Activated T-helper 1 cell treated with Interleukin-2 at 50 U/mL for 16 hours (primary cell): Measurements from ENCODE around the gene CPA5.

Experiments
- DNase-seq: peaks from one replicate; pipeline ENCODE4 v3.0.0-alpha.2; 2020; ENCODE audit warnings: low read depth

Gene CPA5

GRCh38 chr7:130379532-130379920, 34.9 kb downstream of the CPA5 start:
- DNase-seq: no peak

- DNase-seq: no peak
Measured at GRCh38 chr7:130379921-130380860, 35.6 kb downstream of the CPA5 start, which contains the start of gene CPA1. TSS of gene CPA1 (plus strand) at chr7:130380494. CDS start at chr7:130380521, 27 bp downstream.

- no peak for DNase-seq
Measured at GRCh38 chr7:130380861-130381455, 36.3 kb downstream of the CPA5 start.

GRCh38 chr7:130381468-130382312, 37.1 kb downstream of the CPA5 start:
- no peak for DNase-seq

- DNase-seq: no peak
Measured at GRCh38 chr7:130383187-130383980, 38.8 kb downstream of the CPA5 start.

GRCh38 chr7:130384371-130384801, 39.8 kb downstream of the CPA5 start:
- DNase-seq: no peak

GRCh38 chr7:130384841-130385599, 40.4 kb downstream of the CPA5 start:
- no peak for DNase-seq

GRCh38 chr7:130385600-130386066, 41.0 kb downstream of the CPA5 start:
- no peak for DNase-seq

GRCh38 chr7:130386876-130387275, 42.3 kb downstream of the CPA5 start:
- no peak for DNase-seq

GRCh38 chr7:130387306-130387627, 42.7 kb downstream of the CPA5 start:
- DNase-seq: no peak

GRCh38 chr7:130387628-130388403, 43.2 kb downstream of the CPA5 start:
- no peak for DNase-seq

GRCh38 chr7:130388671-130389070, 44.1 kb downstream of the CPA5 start:
- DNase-seq: no peak

GRCh38 chr7:130390486-130390885, 45.9 kb downstream of the CPA5 start:
- no peak for DNase-seq

GRCh38 chr7:130393101-130393561, 48.5 kb downstream of the CPA5 start:
- DNase-seq: no peak

- DNase-seq: no peak
Measured at GRCh38 chr7:130393841-130394411, 49.3 kb downstream of the CPA5 start.

- no peak for DNase-seq
Measured at GRCh38 chr7:130394421-130395195, 50.0 kb downstream of the CPA5 start.

- DNase-seq: no peak
Measured at GRCh38 chr7:130395421-130395820, 50.8 kb downstream of the CPA5 start.

- DNase-seq: no peak
Measured at GRCh38 chr7:130396109-130396508, 51.5 kb downstream of the CPA5 start.
